Brain pericyte (primary cell): ENCODE data around the gene SRRM3.
"Not testable (repeated sequence)": the region's sequence is repeated elsewhere in the genome, so short reads cannot be mapped to it uniquely, and the experiment has no call there.

Source experiments
- DNase-seq: peaks from one replicate; pipeline ENCODE4 v3.0.0-alpha.2; 2012; ENCODE audit warnings: low read depth, low spot score

SRRM3 gene

GRCh38 chr7:76314042-76314721, 112.5 kb downstream of the SRRM3 start:
- DNase-seq, result peak; percentile 83

- DNase-seq, result not testable (repeated sequence)
These were observed 113.0 kb downstream of the SRRM3 start for GRCh38 chr7:76314740-76315139.

- no peak for DNase-seq
These were observed 113.7 kb downstream of the SRRM3 start for GRCh38 chr7:76315364-76315763.

GRCh38 chr7:76316984-76317781, 115.5 kb downstream of the SRRM3 start:
- no peak for DNase-seq

- DNase-seq, result peak; percentile 85
These were observed 116.2 kb downstream of the SRRM3 start for GRCh38 chr7:76317782-76318487.

- DNase-seq, result no peak
These were observed 117.0 kb downstream of the SRRM3 start for GRCh38 chr7:76318488-76319353.

GRCh38 chr7:76325092-76325491, 123.4 kb downstream of the SRRM3 start:
- no peak for DNase-seq

- DNase-seq, result no peak
These were observed 124.1 kb downstream of the SRRM3 start for GRCh38 chr7:76325811-76326210.

- no peak for DNase-seq
These were observed 125.0 kb downstream of the SRRM3 start for GRCh38 chr7:76326646-76327233.

GRCh38 chr7:76327610-76328009, 125.9 kb downstream of the SRRM3 start:
- DNase-seq, result no peak

GRCh38 chr7:76328389-76328788, 126.7 kb downstream of the SRRM3 start:
- DNase-seq, result no peak

- DNase-seq, result no peak
These were observed 127.8 kb downstream of the SRRM3 start for GRCh38 chr7:76329479-76329878.

- DNase-seq, result no peak
These were observed 128.6 kb downstream of the SRRM3 start for GRCh38 chr7:76330261-76330660.

- no peak for DNase-seq
These were observed 129.0 kb downstream of the SRRM3 start for GRCh38 chr7:76330673-76331072.

- DNase-seq, result no peak
These were observed 130.4 kb downstream of the SRRM3 start for GRCh38 chr7:76332078-76332477.

- no peak for DNase-seq
These were observed 131.9 kb downstream of the SRRM3 start for GRCh38 chr7:76333511-76334101.

GRCh38 chr7:76334320-76334967, 132.7 kb downstream of the SRRM3 start:
- DNase-seq, result no peak

- not testable (repeated sequence) for DNase-seq
These were observed 133.7 kb downstream of the SRRM3 start for GRCh38 chr7:76335417-76335816.

GRCh38 chr7:76336094-76336493, 134.4 kb downstream of the SRRM3 start:
- DNase-seq, result no peak
